GM06990 (cell line): Measurements from ENCODE around the gene ZFYVE28.

Source experiments
- DNase-seq: peaks from one replicate; pipeline ENCODE4 v3.0.0-alpha.2; 2011; ENCODE audit not compliant: insufficient read length; ENCODE audit errors: extremely low read depth
- H3K27me3 ChIP-seq: replicated peaks from 2 replicates; pipeline ENCODE4 v1.6.0; 2011; ENCODE audit warnings: low read length; ENCODE audit not compliant: control insufficient read depth, insufficient read depth
- H3K36me3 ChIP-seq: 2 replicates; pipeline ENCODE4 v1.5.1; 2011; ENCODE audit warnings: low read length; ENCODE audit not compliant: control insufficient read depth, insufficient read depth
- H3K4me3 ChIP-seq: replicated peaks from 2 replicates; pipeline ENCODE4 v1.5.1; 2011; ENCODE audit warnings: low read depth, mild to moderate bottlenecking, control low read depth, low read length
- CTCF ChIP-seq: IDR thresholded peaks from 2 replicates; pipeline ENCODE4 v1.5.1; 2011; ENCODE audit warnings: low read length, control low read depth, mild to moderate bottlenecking, inconsistent platforms; ENCODE audit not compliant: insufficient read depth, poor library complexity, severe bottlenecking

ZFYVE28 gene

GRCh38 chr4:2395584-2395983, 22.9 kb downstream of the ZFYVE28 start:
- no peak for DNase-seq
- H3K36me3 ChIP-seq = no peaks in the 10 kb centered on the region
- H3K27me3 ChIP-seq = no peaks in the 10 kb centered on the region; the same call in none of the 2 replicates
- H3K4me3 ChIP-seq = no peak overlapping the region
- no peak for TF ChIP-seq CTCF

- TF ChIP-seq CTCF = no peak
- H3K36me3 ChIP-seq = no peaks in the 10 kb centered on the region
- no peak for DNase-seq
- no peak overlapping the region for H3K4me3 ChIP-seq
- no peaks in the 10 kb centered on the region; the same call in none of the 2 replicates for H3K27me3 ChIP-seq
These were observed 23.4 kb downstream of the ZFYVE28 start for GRCh38 chr4:2395038-2395437.

GRCh38 chr4:2394528-2394927, 23.9 kb downstream of the ZFYVE28 start:
- H3K36me3 ChIP-seq = no peaks in the 10 kb centered on the region
- no peak overlapping the region for H3K4me3 ChIP-seq
- TF ChIP-seq CTCF = no peak
- no peak for DNase-seq
- H3K27me3 ChIP-seq = no peaks in the 10 kb centered on the region; the same call in none of the 2 replicates

GRCh38 chr4:2393353-2394270, 24.8 kb downstream of the ZFYVE28 start:
- Histone ChIP-seq H3K4me3 (no peak overlapping the region), H3K27me3 (no peaks in the 10 kb centered on the region; the same call in none of the 2 replicates), H3K36me3 (no peaks in the 10 kb centered on the region)
- no peak for TF ChIP-seq CTCF
- DNase-seq = no peak

- DNase-seq = no peak
- Histone ChIP-seq H3K27me3 (no peaks in the 10 kb centered on the region; the same call in none of the 2 replicates), H3K4me3 (no peak overlapping the region), H3K36me3 (no peaks in the 10 kb centered on the region)
- TF ChIP-seq CTCF = no peak
These were observed 27.5 kb downstream of the ZFYVE28 start for GRCh38 chr4:2390784-2391421.
